Heart left ventricle (tissue), 13 donors: ENCODE data around the gene NR2F1.

Experiments used
- CTCF ChIP-seq, 12 donors: fragments of 200-600 bp; sonication (generic) in 4 of 12; IDR thresholded peaks; one replicate each; pipeline versions ENCODE4 v1.5.0 to v1.8.0; 2018 to 2022; ENCODE audit warnings: antibody characterized with exemption in 12 of 12, mild to moderate bottlenecking in 5 of 12
- POLR2A ChIP-seq, 2 donors: fragments of 450-650 bp; IDR thresholded peaks; one replicate each; pipeline ENCODE4 v1.6.1; 2017; ENCODE audit warnings: antibody characterized with exemption in 2 of 2, mild to moderate bottlenecking in 2 of 2, moderate library complexity in 2 of 2
- donor health status: ischemic (EF 13 %, LVEDD 7.1; RV severe dilation, severe dysfunction).
- donor health status: DM: no; HTN: yes; CAD: no.
- donor health status: DM: no; HTN: no; CAD: no.
- donor health status: ischemic (EF 25% LVEDD 6.9; RV normal size, moderate dysfunction).
- donor health status: ischemic (EF 25% LVEDD 5.7; RV mildly dilated, moderate dysfunction).
- donor health status: ischemic (EF 35%, LVEDD 5.7; RV mildly dilated, moderate dysfunction).
- donor health status: nonischemic (EF 11% LVEDD 7.7; RV severe dilation, severe dysfunction).
- donor health status: DM: yes; HTN: yes; CAD: no.
- donor health status: PGD.
- donor health status: ischemic (EF 29% LVEDD 5.4; RV normal size, mild dysfunction).
- donor health status: nonischemic (EF 23%, LVEDD 6.1; RV moderate dilation, normal function).

- TF ChIP-seq CTCF (IDR thresholded peaks at IDR 0.05) (no peak), POLR2A (IDR thresholded peaks at IDR 0.05) (no peak)
These were observed 2.0 kb upstream of the NR2F1 start, which contains the start of gene NR2F1-AS1 for GRCh38 chr5:93580927-93581445.
